Neural progenitor cell (in vitro differentiated cells): ENCODE results near the gene MAML3. TPM values are rescaled to one million over a fixed set of nuclear protein-coding genes. Genes with fewer than 3 reads are reported as not detected.

Experiments used
- DNase-seq: peaks from one replicate; pipeline ENCODE4 v3.0.0-alpha.2; 2016; ENCODE audit warnings: low spot score
- H2AFZ ChIP-seq: fragments of 200-600 bp; sonication (generic); replicated peaks from 2 replicates; pipeline ENCODE4 v1.6.1; 2016; ENCODE audit warnings: antibody characterized with exemption
- H3F3A ChIP-seq: fragments of 200-600 bp; sonication (generic); 2 replicates; pipeline ENCODE4 v1.6.1; 2016; ENCODE audit warnings: antibody characterized with exemption, low read depth
- H3K27ac ChIP-seq: fragments of 200-600 bp; sonication (generic); 2 replicates; pipeline ENCODE4 v1.5.1; 2016; ENCODE audit warnings: mild to moderate bottlenecking
- H3K27me3 ChIP-seq: fragments of 200-600 bp; sonication (generic); 2 replicates; pipeline ENCODE4 v1.6.1; 2016; ENCODE audit warnings: mild to moderate bottlenecking, moderate library complexity
- H3K36me3 ChIP-seq: fragments of 200-600 bp; sonication (generic); 2 replicates; pipeline ENCODE4 v1.5.1; 2016
- H3K4me1 ChIP-seq: fragments of 200-600 bp; sonication (generic); 2 replicates; pipeline ENCODE4 v1.6.1; 2016; ENCODE audit warnings: mixed run types
- H3K4me2 ChIP-seq: fragments of 200-600 bp; sonication (generic); 2 replicates; pipeline ENCODE4 v1.6.1; 2016
- H3K4me3 ChIP-seq: fragments of 200-600 bp; sonication (generic); 2 replicates; pipeline ENCODE4 v1.5.1; 2016
- H3K79me2 ChIP-seq: fragments of 200-600 bp; sonication (generic); 2 replicates; pipeline ENCODE4 v1.6.1; 2016; ENCODE audit warnings: low read depth
- H3K9ac ChIP-seq: fragments of 200-600 bp; sonication (generic); 2 replicates; pipeline ENCODE4 v1.6.1; 2016
- H3K9me3 ChIP-seq: fragments of 200-600 bp; sonication (generic); 2 replicates; pipeline ENCODE4 v1.5.1; 2016; ENCODE audit warnings: low read depth
- H4K20me1 ChIP-seq: fragments of 200-600 bp; sonication (generic); 2 replicates; pipeline ENCODE4 v1.6.1; 2016; ENCODE audit warnings: low read depth
- H3K27ac Mint-ChIP-seq: 3 replicates; pipeline ENCODE4 v1.8.0; 2021; ENCODE audit warnings: mixed read lengths
- H3K27me3 Mint-ChIP-seq: 2 replicates; pipeline ENCODE4 v1.8.0; 2022; ENCODE audit warnings: low read depth, mild to moderate bottlenecking, inconsistent platforms, moderate library complexity, mixed read lengths; ENCODE audit not compliant: insufficient read depth
- H3K36me3 Mint-ChIP-seq: 3 replicates; pipeline ENCODE4 v1.8.0; 2021; ENCODE audit warnings: mixed read lengths
- H3K4me1 Mint-ChIP-seq: 3 replicates; pipeline ENCODE4 v1.8.0; 2021; ENCODE audit warnings: mixed read lengths
- H3K4me3 Mint-ChIP-seq: 3 replicates; pipeline ENCODE4 v1.8.0; 2021; ENCODE audit warnings: mild to moderate bottlenecking, moderate library complexity, mixed read lengths
- H3K9me3 Mint-ChIP-seq: 3 replicates; pipeline ENCODE4 v1.8.0; 2020; ENCODE audit warnings: mixed read lengths
- CTCF ChIP-seq: fragments of 200-600 bp; sonication (generic); IDR thresholded peaks from 2 replicates; pipeline ENCODE4 v1.5.1; 2017; ENCODE audit warnings: antibody characterized with exemption, mild to moderate bottlenecking
- EZH2 ChIP-seq: fragments of 200-600 bp; sonication (generic); IDR thresholded peaks from 2 replicates; pipeline ENCODE4 v1.6.1; 2017; ENCODE audit warnings: antibody characterized with exemption, mild to moderate bottlenecking, moderate library complexity
- EZH2phosphoT487 ChIP-seq: fragments of 200-600 bp; sonication (generic); IDR thresholded peaks from 2 replicates; pipeline ENCODE4 v1.6.1; 2017; ENCODE audit warnings: antibody characterized with exemption
- total RNA-seq: library from RNA; depleted of rRNA; stranded (reverse); fragments of >200 nt; gene quantifications from 2 replicates; pipeline ENCODE4 v1.2.3, GENCODE V29; 2015; ENCODE audit warnings: low replicate concordance

MAML3 gene
- total RNA-seq, 1 donor from 2014 or later = 14.4 TPM

GRCh38 chr4:139735381-139736273 is 418.4 kb downstream of the MAML3 start:
- TF ChIP-seq EZH2phosphoT487 = no peak
- TF ChIP-seq EZH2 = no peak
- TF ChIP-seq CTCF = no peak
- Histone ChIP-seq H3K4me1 (peaks cover 51% of the 10 kb centered on the region), H3K27ac (peak overlapping the region; percentile 78), H3K36me3 (no peaks in the 10 kb centered on the region), H3K27me3 (no peaks in the 10 kb centered on the region), H3K79me2 (no peaks in the 10 kb centered on the region), H3K9ac (no peak overlapping the region), H3K4me3 (peak overlapping the region; percentile 43), H4K20me1 (no peaks in the 10 kb centered on the region), H3F3A (peaks cover 44% of the 10 kb centered on the region), H3K9me3 (no peaks in the 10 kb centered on the region), H3K4me2 (peak overlapping the region; percentile 73), H2AFZ (peak overlapping the region; percentile 52)
- no peaks in the 10 kb centered on the region for H3K36me3 Mint-ChIP-seq
- peaks cover 2% of the 10 kb centered on the region for H3K9me3 Mint-ChIP-seq
- peak overlapping the region; percentile 99 for H3K27ac Mint-ChIP-seq
- DNase-seq = peak; percentile 78
- H3K27me3 Mint-ChIP-seq = peaks cover 3% of the 10 kb centered on the region
- H3K4me1 Mint-ChIP-seq = peaks cover 57% of the 10 kb centered on the region
- peak overlapping the region; percentile 78 for H3K4me3 Mint-ChIP-seq

- Histone ChIP-seq H3K4me2 (peak overlapping the region; percentile 73), H3K27me3 (no peaks in the 10 kb centered on the region), H3K36me3 (no peaks in the 10 kb centered on the region), H3K9me3 (no peaks in the 10 kb centered on the region), H4K20me1 (no peaks in the 10 kb centered on the region), H3K9ac (no peak overlapping the region), H3K4me1 (peaks cover 53% of the 10 kb centered on the region), H2AFZ (peak overlapping the region; percentile 52), H3K4me3 (peak overlapping the region; percentile 43), H3K79me2 (no peaks in the 10 kb centered on the region), H3F3A (peaks cover 44% of the 10 kb centered on the region), H3K27ac (peak overlapping the region; percentile 78)
- Mint-ChIP-seq H3K9me3 (peaks cover 2% of the 10 kb centered on the region), H3K4me3 (peak overlapping the region; percentile 65), H3K4me1 (peaks cover 54% of the 10 kb centered on the region), H3K27ac (peak overlapping the region; percentile 99), H3K36me3 (no peaks in the 10 kb centered on the region), H3K27me3 (peaks cover 3% of the 10 kb centered on the region)
- DNase-seq = peak; percentile 95
- TF ChIP-seq CTCF (peak; percentile 81), EZH2phosphoT487 (no peak), EZH2 (no peak)
Measured at GRCh38 chr4:139734875-139735380, 419.1 kb downstream of the MAML3 start.

- no peaks in the 10 kb centered on the region for H4K20me1 ChIP-seq
- H3K27ac ChIP-seq = peak overlapping the region; percentile 78
- peak overlapping the region; percentile 43 for H3K4me3 ChIP-seq
- Mint-ChIP-seq H3K27me3 (peaks cover 3% of the 10 kb centered on the region), H3K4me3 (peak overlapping the region; percentile 65), H3K27ac (peak overlapping the region; percentile 17), H3K4me1 (peaks cover 58% of the 10 kb centered on the region), H3K36me3 (no peaks in the 10 kb centered on the region), H3K9me3 (peaks cover 2% of the 10 kb centered on the region)
- no peaks in the 10 kb centered on the region for H3K9me3 ChIP-seq
- peaks cover 44% of the 10 kb centered on the region for H3F3A ChIP-seq
- H3K27me3 ChIP-seq = no peaks in the 10 kb centered on the region
- peak overlapping the region; percentile 73 for H3K4me2 ChIP-seq
- no peak overlapping the region for H3K9ac ChIP-seq
- no peak overlapping the region for H2AFZ ChIP-seq
- no peaks in the 10 kb centered on the region for H3K36me3 ChIP-seq
- H3K4me1 ChIP-seq = peaks cover 58% of the 10 kb centered on the region
- TF ChIP-seq EZH2phosphoT487 (no peak), CTCF (no peak), EZH2 (no peak)
- H3K79me2 ChIP-seq = no peaks in the 10 kb centered on the region
- peak; percentile 30 for DNase-seq
Measured at GRCh38 chr4:139734201-139734874, 419.6 kb downstream of the MAML3 start.
